PC-9 (cell line): ENCODE measurements around the gene TENT4A. TPM values are rescaled to one million over a fixed set of nuclear protein-coding genes. Genes with fewer than 3 reads are reported as not detected.

Experiments
- BruUV-seq: library from RNA; stranded (reverse); fragments of 400-500 nt; replicated peaks from 2 replicates; lab custom pipeline; 2021; lab: Mats Ljungman, UMichigan
- CTCF ChIA-PET: fragments of 300-600 bp; sonication (Branson Sonifier 250); formaldehyde crosslinking; loops from one replicate; lab custom pipeline; 2022; ENCODE audit warnings: antibody characterized with exemption; lab: Charles Lee
- POLR2A ChIA-PET: fragments of 300-600 bp; sonication (Branson Sonifier 250); formaldehyde crosslinking; loops from one replicate; lab custom pipeline; 2022; ENCODE audit warnings: antibody characterized with exemption; ENCODE audit not compliant: unreplicated experiment; lab: Charles Lee
- DNase-seq, 2 experiments: peaks; one replicate each; pipeline versions ENCODE4 v3.0.0 to v3.0.0-alpha.2; 2015 to 2022; ENCODE audit warnings: mixed read lengths in 1 of 2
- H2AFZ ChIP-seq: fragments of 200-600 bp; sonication (generic); 2 replicates; pipeline ENCODE4 v1.8.1; 2017; ENCODE audit warnings: antibody characterized with exemption
- H3F3A ChIP-seq: fragments of 200-600 bp; sonication (generic); 2 replicates; pipeline ENCODE4 v1.8.1; 2017; ENCODE audit warnings: antibody characterized with exemption, mild to moderate bottlenecking, low read depth; ENCODE audit not compliant: insufficient read depth
- H3K27ac ChIP-seq: fragments of 200-600 bp; sonication (generic); 2 replicates; pipeline ENCODE4 v1.6.1; 2016; ENCODE audit warnings: mixed run types
- H3K27me3 ChIP-seq: fragments of 200-600 bp; sonication (generic); 2 replicates; pipeline ENCODE4 v1.6.1; 2016; ENCODE audit warnings: low read depth, mixed run types; ENCODE audit not compliant: insufficient read depth
- H3K36me3 ChIP-seq: fragments of 200-600 bp; sonication (generic); 2 replicates; pipeline ENCODE4 v1.6.1; 2016; ENCODE audit warnings: low read depth, mixed run types
- H3K4me1 ChIP-seq: fragments of 200-600 bp; sonication (generic); replicated peaks from 2 replicates; pipeline ENCODE4 v1.6.1; 2016; ENCODE audit warnings: mixed run types; ENCODE audit not compliant: insufficient read depth
- H3K4me2 ChIP-seq: fragments of 200-600 bp; sonication (generic); 2 replicates; pipeline ENCODE4 v1.6.1; 2017; ENCODE audit warnings: mixed run types
- H3K4me3 ChIP-seq: fragments of 200-600 bp; sonication (generic); 2 replicates; pipeline ENCODE4 v1.6.1; 2016; ENCODE audit warnings: mixed run types
- H3K79me2 ChIP-seq: fragments of 200-600 bp; sonication (generic); 2 replicates; pipeline ENCODE4 v1.6.1; 2017; ENCODE audit warnings: low read depth, mixed run types
- H3K9me2 ChIP-seq: fragments of 200-600 bp; sonication (generic); 2 replicates; pipeline ENCODE4 v1.8.1; 2017; ENCODE audit warnings: mild to moderate bottlenecking; ENCODE audit not compliant: insufficient read depth
- H3K9me3 ChIP-seq: fragments of 200-600 bp; sonication (generic); 2 replicates; pipeline ENCODE4 v1.8.1; 2016; ENCODE audit warnings: low read depth; ENCODE audit not compliant: insufficient read depth
- H4K20me1 ChIP-seq: fragments of 200-600 bp; sonication (generic); 2 replicates; pipeline ENCODE4 v1.8.1; 2017; ENCODE audit not compliant: insufficient read depth
- EZH2 ChIP-seq: fragments of 200-600 bp; sonication (generic); IDR thresholded peaks from 2 replicates; pipeline ENCODE4 v1.8.0; 2017; ENCODE audit warnings: antibody characterized with exemption, low read depth
- intact Hi-C: fragments of 100-400 bp; cut with micrococcal nuclease; formaldehyde crosslinking; loops from one replicate; pipeline ENCODE4 v1.10.0; 2022; ENCODE audit not compliant: unreplicated experiment
- total RNA-seq: library from RNA; stranded (reverse); gene quantifications from 2 replicates; pipeline ENCODE4 v1.2.3, GENCODE V29; 2021
- TF ChIP-seq, protein P1 (sequence below): fragments of 200-600 bp; sonication (generic); conservative IDR thresholded peaks from 2 replicates; pipeline ENCODE4 v1.6.1; 2017; ENCODE audit warnings: mixed run types, antibody characterized with exemption, mild to moderate bottlenecking, moderate library complexity

The TENT4A gene
- total RNA-seq, 1 experiment from 2014 or later: 84.8 TPM

- DNase-seq: no peak
- H3K27me3 ChIP-seq: no peaks in the 10 kb centered on the region
- H3K4me2 ChIP-seq: no peak overlapping the region
- H3F3A ChIP-seq: no peaks in the 10 kb centered on the region
- peaks cover 98% of the 10 kb centered on the region for H4K20me1 ChIP-seq
- no peak overlapping the region for H3K27ac ChIP-seq
- H3K9me2 ChIP-seq: no peaks in the 10 kb centered on the region
- H3K36me3 ChIP-seq: peaks cover 19% of the 10 kb centered on the region; the same call in 1 of the 2 replicates
- ChIA-PET POLR2A (no interaction called here), CTCF (interaction anchor here (0.9 kb wide), 1 partner anchor 10 kb away, joined by 16 read pairs; no protein-coding TSS in a partner anchor)
- no peak for TF ChIP-seq EZH2
- TF ChIP-seq, protein P1, sequence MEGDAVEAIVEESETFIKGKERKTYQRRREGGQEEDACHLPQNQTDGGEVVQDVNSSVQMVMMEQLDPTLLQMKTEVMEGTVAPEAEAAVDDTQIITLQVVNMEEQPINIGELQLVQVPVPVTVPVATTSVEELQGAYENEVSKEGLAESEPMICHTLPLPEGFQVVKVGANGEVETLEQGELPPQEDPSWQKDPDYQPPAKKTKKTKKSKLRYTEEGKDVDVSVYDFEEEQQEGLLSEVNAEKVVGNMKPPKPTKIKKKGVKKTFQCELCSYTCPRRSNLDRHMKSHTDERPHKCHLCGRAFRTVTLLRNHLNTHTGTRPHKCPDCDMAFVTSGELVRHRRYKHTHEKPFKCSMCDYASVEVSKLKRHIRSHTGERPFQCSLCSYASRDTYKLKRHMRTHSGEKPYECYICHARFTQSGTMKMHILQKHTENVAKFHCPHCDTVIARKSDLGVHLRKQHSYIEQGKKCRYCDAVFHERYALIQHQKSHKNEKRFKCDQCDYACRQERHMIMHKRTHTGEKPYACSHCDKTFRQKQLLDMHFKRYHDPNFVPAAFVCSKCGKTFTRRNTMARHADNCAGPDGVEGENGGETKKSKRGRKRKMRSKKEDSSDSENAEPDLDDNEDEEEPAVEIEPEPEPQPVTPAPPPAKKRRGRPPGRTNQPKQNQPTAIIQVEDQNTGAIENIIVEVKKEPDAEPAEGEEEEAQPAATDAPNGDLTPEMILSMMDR: no peak
- no peaks in the 10 kb centered on the region for H3K9me3 ChIP-seq
- peaks cover 99% of the 10 kb centered on the region for H3K79me2 ChIP-seq
- BruUV-seq: no TSS peak
- intact Hi-C loops: no loop called here
- H3K4me1 ChIP-seq: peaks cover 5% of the 10 kb centered on the region
- H3K4me3 ChIP-seq: no peak overlapping the region
- no peak overlapping the region for H2AFZ ChIP-seq
Observed at GRCh38 chr5:6722015-6722414, 8.8 kb downstream of the TENT4A start.

DNA sequence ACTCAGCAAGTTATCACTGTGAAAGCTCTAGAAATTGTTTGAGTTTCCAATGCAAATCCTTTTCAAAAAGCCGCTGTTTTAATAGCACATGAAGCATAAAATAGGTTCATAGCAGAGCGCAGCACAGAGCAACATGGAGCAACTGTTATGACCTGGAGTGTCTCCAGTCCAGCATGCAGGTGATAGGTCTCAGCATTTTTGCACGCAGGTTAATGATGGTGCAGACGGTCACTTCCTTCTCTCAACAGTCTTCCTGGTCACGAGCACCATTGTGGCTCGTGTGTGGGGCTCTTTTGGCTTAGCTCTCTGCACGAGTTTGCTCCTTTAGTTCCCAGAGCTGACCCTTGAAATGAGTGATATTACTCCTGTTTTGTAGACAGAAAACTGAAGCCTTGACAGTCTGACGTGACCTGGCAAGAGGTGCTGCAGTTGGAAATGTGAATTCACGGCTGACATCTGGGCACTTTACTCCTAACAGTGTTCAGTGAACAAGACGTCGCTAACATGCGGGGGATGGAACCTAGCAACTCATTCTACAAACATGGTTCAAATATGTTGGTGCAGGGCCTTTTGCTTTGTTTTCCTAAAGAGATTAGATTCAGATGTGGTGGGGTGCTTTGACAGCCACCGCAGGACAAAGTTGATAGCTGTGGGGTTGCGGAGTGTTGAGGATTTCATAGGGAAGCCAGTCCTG lies 10.0 kb downstream of the TENT4A start:
- POLR2A ChIA-PET: no interaction called here
- CTCF ChIA-PET: no interaction called here

DNA sequence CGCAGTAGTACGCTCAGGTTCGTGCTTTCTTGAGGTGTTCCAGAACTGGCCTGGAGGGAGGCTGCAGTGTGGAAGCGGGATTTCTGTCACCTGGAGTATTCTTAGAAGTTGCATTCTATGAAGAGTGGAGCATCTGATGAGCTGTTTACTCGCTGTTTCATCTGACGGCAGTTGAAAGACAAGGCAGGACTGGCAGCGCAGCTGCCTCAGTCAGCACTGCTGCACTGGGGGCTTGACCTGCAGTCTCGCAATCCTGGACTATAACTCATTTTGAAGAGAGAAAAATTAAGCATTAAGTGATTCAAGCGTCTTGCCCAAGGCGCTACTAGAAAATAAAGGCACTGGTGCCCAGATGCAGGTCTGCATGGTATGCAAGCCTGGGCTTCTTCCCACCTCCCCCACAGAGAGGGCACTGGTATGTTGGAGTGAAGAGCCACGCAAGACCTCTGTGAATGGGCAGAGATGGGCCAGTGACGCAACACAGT lies 10.6 kb downstream of the TENT4A start:
- BruUV-seq: no TSS peak
- Histone ChIP-seq H3F3A (no peaks in the 10 kb centered on the region), H3K4me2 (no peak overlapping the region), H3K36me3 (peaks cover 13% of the 10 kb centered on the region; the same call in 1 of the 2 replicates), H3K79me2 (peaks cover 99% of the 10 kb centered on the region), H3K9me3 (no peaks in the 10 kb centered on the region), H4K20me1 (peaks cover 98% of the 10 kb centered on the region), H3K4me3 (no peak overlapping the region), H3K27ac (no peak overlapping the region), H3K27me3 (no peaks in the 10 kb centered on the region), H3K4me1 (no peaks in the 10 kb centered on the region; the same call in 1 of the 2 replicates), H2AFZ (no peak overlapping the region), H3K9me2 (no peaks in the 10 kb centered on the region)
- TF ChIP-seq, protein P1: no peak
- TF ChIP-seq EZH2: no peak
- CTCF ChIA-PET: no interaction called here
- POLR2A ChIA-PET: no interaction called here
- no peak for DNase-seq
- intact Hi-C loops: no loop called here

More for the DNA sequence above, 10.0 kb downstream of the TENT4A start:
- Histone ChIP-seq H3K36me3 (peaks cover 18% of the 10 kb centered on the region; the same call in 1 of the 2 replicates), H3K79me2 (peaks cover 99% of the 10 kb centered on the region), H3K27ac (no peak overlapping the region), H3F3A (no peaks in the 10 kb centered on the region), H3K4me1 (no peaks in the 10 kb centered on the region; the same call in 1 of the 2 replicates), H3K4me2 (no peak overlapping the region), H4K20me1 (peaks cover 98% of the 10 kb centered on the region), H3K27me3 (no peaks in the 10 kb centered on the region), H2AFZ (no peak overlapping the region), H3K9me3 (no peaks in the 10 kb centered on the region), H3K4me3 (no peak overlapping the region), H3K9me2 (no peaks in the 10 kb centered on the region)
- BruUV-seq: no TSS peak
- DNase-seq: no peak
- intact Hi-C loops: no loop called here
- TF ChIP-seq, protein P1: no peak
- TF ChIP-seq EZH2: no peak
